ELR (cell line): ENCODE data around the gene CNNM3.
A peak's percentile ranks its signal among the peaks of the same experiment; 100 is the strongest.
"Not testable (repeated sequence)": the region's sequence is repeated elsewhere in the genome, so short reads cannot be mapped to it uniquely, and the experiment has no call there.

Source experiments
- DNase-seq: peaks from one replicate; pipeline ENCODE4 v3.0.0-alpha.2; 2015; ENCODE audit warnings: low read depth

CNNM3 gene

DNA sequence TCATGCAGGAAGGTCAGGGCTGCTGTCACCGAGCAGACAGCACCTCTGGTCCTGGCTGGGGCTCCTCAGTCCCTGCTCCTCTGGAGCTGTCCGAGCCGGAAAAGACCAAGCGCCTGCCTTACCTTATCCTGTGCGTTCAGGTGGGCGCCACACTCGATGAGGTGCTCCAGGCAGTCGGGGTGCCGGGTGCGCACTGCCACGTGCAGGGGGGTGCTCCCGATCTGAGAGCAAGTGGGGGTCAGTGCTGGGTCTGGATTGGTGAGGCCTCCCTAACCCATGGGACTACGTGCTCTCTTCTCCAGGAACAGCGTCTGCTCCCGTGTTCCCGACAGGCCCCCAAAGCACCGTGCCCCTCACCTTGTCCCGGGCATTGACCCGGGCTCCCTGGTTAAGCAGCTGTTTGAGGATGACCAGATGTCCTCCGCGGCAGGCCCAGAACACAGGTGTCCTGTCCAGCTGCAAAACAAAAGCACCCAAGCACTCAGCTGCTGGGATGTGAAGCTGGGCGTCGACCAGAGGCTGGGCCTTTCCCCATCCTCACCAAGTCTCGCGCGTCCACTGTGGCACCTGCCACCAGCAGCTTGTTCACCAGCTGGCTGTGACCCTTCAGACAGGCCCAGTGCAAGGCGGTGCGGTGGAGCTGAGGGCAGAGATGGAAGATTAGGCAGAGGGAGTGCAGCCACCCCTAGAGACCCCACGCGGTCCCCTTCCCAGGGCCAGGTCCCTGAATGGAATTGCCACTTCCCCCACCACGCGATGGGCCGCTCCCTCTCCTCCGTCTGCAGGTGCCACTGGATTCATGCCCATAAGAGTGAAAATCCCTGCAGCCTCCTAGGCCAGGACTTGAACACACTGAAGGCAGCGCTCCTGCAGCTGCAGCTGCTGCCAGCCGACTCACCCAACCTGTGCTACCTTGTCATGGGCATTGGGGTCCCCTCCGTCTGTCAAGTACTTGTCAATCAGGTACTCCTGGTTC lies 24.1 kb downstream of the CNNM3 start:
- DNase-seq = no peak

DNA sequence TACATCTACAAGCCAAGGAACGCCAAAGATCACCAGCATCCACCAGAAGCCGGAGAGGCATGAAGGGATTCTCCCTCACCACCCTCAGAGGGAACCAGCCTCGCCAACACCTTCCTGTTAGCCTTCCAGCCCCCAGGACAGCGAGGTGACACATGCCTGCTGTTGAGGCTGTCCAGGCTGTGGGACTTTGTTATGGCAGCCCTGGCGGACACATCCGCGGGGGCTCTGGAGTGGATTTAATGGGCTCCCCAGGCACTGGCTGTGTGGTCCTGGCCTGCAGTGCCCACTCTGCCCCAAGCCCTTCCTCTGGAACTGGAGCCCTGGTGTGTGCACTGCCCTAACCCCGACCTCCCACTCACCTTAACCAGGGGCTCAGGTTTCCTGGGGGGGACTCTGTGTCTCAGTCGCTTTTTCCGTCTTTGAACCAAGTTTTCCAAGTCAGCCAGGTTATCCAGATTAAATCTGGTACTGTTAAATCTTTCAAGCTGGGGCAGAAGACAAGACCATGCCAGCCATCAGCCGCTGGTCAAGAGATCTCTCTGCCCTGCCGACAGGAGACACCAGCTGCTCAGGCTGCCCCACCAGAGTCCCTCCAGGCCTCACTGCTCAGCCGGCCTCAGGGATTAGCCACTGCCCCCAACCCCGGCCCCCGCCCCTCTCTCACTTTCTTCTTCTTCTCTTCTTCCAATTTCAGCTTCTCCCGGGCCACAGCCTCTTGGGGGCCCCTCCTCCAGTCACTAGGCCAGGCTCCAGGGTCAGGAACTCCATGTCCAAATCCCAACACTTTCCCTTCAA lies 25.8 kb downstream of the CNNM3 start:
- no peak for DNase-seq

DNA sequence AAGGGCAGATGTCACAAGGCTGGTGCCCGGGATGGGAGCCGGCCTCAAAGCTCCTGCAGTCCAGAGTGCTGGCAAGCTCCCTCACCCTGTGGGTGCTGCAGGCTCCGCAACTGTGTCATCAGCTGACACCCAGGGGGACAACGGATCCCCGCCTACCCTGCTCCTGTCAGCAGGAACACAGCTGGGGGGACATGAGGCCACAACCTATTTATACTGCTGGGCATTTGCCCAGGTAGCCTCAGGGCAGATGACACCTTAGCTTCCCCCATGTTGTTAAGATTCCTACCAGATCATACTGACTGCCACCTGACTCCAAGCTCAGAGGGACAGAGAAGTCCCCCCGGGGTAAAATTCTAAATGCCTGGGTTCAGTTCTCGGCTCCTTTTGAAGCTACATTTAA lies 26.5 kb downstream of the CNNM3 start:
- DNase-seq = no peak

DNA sequence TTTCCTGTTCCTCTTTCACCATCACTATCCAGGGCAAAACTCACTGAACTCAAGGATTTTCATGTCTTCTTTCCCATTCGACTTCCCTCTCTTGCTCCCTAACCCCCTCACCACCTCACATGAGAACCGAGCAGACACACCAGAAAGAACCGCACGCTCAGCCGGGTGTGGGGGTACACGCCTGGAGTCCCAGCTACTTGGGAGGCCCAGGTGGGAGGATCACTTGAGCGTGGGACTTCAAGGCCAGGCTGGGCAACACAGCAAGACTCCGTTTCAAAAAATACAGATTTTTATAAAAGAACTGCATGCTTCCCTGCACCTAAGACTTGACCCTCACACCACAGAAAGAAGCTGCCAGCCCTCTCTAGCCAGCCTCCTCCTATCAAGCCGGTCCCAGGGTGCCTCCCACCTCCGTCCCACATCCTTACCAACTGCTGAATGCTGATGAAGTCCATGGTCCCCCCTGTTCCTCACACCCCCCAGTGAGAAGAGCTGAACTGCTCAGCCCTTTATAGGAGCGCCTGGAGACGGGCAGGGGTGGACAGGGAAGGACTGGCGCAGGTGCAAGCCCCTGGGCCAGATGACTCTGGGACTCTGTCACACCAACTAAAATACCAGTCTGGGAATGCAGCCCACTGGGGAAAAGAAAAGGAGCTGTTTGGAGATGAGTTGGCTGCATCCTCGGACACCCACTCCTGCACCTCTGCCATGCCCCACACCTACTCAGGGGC lies 27.6 kb downstream of the CNNM3 start, which contains the start of gene ANKRD23:
Gene ANKRD23 (minus strand): TSS at position 484 of the 731 bp plus-strand sequence. CDS start 29 bp downstream, at position 455.
- DNase-seq = no peak

DNA sequence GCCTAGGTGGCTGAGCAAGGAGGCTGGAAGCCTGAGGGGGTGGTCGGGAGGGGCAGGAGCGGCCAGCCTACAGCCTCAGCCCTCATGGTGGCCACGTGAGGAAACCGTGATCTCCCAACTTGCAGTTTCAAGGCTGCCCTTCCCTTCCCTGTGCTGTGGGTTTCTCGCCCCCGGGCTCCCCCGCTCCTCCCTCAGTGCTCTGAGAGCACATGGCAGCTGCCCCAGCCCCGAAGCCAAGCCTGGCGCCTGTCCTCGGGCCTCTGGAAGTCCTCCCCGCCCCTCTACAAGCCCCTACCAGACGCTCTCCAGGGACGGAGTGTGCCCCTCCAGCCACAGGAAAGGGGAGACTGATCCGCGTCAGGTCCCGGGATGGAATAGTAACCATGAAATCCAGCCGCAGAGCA lies 28.3 kb downstream of the CNNM3 start:
- DNase-seq = no peak

DNA sequence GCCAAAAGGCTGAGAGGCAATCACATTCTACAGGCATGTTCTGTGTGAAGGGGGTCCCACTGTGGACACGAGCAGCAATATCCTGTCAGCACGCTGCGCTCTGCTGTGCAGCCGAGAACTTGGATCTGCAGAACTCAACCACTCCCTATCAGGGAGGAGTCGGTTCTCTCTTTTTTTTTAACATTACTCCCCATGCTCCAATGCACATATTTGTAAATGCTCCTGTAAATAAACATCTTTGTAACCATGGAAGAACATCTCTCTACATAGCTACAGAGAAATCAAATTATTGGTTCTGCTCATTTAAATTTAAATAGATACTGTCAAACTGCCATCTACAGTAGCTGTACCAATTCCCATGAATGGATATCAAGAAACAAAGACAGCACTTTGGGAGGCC lies 30.8 kb downstream of the CNNM3 start:
- no peak for DNase-seq

DNA sequence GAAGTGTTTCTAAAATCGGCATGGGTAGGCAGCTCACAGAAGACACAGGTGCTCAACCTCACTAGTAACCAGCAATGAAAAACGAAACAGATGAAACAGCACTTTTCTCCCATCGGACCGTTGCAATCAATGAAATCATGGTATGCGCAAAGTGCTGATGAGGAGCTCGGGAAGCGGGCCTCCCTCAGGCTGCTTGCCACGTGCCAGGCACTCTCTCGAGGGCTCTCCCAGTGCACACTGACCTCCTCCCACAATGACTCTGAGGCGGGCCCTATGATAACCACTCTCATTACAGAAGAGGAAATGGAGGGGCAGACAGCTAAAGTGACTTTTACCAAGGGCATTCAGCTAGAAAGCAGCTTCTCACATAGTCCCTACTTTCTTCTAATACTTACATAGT lies 31.5 kb downstream of the CNNM3 start:
- DNase-seq = no peak

DNA sequence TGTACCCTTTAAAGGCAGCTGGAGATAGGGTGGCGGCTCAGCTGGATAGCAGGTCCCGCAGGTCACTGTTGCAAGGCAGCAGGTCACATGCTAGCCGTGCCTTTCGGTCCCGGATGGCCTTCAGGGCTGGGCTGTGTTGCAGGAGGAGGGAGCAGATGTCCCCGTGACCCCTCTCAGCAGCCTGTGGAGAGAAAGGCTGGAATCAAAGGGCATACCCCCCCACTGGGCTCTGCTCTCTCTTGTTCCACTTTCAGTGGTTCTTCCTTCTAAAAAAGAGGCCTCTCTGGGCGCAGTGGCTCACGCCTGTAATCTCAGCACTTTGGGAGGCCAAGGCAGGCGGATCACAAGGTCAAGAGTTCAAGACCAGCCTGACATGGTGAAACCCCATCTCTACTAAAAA lies 32.2 kb downstream of the CNNM3 start:
- no peak for DNase-seq

DNA sequence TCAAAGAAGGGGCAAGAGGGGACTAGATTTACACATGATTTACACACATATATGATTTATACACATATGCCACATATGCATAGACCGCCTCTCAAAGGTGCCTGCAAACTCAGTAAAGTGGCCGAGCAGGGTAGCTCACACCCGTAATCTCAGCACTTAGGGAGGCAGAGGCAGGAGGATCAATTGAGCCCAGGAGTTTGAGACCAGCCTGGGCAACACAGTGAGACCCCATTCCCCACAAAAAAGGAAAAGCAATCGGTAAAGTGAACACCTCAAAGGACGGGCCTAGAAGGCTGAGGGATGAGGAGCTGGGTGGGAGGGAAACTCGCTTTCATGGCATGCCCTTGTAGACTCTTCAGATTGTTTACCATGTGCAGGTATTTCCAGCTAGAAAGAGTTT lies 36.6 kb downstream of the CNNM3 start:
- DNase-seq = no peak

DNA sequence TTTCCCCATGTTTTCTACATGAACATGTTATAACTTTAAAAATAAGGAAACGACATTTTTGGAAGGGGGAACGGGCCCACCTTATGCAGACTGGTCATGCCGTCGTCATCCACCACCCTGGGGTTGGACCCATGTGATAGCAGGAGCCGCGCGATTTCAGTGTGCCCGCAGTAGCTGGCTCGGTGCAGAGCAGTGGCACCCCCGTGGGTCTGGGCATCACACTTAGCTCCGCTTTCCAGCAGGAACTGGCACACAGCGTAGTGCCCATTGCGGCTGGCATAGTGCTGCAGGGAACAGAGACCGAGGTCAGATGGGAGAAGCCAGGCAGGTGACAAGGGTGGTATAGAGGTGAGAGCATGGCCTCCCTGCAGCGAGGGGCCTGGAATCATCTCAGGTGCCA lies 37.3 kb downstream of the CNNM3 start:
- DNase-seq = no peak

DNA sequence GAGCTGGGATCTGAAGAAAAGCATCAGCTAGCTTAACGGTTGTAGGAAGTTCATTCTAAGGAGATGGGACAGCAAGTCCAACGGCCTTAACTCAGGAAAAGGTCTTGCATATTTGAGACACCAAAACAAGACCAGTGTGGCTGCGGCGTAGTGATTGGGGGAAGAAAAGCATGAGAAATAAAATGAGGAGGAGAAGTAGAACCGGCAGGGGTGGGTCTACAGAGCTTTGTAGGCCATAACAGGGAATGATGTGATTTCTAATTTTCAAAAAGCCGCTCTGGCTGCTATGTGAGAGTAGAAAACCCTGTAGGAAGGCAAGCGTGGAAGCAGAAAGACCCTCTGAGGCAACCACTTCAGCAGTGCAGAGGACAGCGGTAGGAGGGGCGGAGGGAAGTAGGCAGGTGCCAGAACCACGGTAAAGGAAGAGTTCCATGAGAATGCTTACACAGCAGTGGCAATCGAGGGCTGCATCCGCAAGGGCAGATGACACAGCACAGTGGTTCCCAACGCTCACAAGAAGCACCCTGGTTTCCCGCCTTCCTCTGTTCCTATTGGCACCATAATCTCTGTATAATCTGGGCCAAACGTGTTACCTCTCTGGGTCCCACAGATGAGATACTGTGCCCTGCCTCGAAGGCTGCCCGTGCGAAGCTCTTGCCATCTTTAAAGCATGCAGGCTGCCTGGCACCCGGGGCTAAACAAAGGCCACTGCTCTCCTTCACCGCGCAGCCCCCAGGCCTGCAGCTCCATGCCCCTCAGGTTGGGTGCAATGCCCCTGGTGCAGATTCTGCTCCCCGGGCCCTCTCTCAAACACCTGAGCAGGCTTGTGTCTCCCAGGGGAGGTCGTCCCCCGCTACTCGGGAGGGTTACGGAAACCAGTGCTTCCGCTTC lies 41.0 kb downstream of the CNNM3 start:
- DNase-seq = peak; percentile 68

DNA sequence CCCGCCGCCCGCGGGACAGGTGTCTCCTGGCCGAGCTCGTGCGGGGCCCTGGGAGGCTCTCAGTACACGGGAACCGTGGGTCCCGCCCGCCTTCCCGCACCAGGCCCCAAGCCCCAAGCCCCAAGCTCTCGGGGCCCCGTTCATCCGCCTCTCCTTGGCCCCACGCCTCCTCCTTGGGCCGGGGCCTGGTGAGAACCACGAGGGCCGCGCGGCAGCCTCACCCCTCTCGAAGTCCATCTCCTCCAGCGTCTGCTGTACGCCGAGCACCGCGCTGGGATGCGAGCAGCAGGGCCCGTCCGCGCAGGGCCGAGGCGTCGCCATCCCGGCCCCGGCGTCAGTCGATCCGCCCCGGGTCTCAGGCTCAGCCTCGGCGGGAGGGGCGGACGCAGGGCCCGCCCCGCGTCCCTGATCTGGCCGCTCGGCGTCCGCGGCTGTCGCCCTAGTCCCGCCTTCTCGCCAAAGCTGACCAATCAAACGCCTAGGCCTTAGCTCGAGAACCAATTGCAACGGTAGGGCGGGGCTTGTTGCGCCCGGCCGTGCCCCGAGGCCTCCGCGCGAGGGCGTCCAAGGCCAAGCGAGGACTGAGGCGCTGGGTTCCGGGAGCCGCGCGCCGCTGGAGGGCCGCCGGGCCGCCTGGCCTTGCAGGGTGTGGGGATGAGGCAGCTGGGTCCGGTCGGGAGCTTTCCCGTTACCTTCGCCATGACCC lies 41.8 kb downstream of the CNNM3 start, which contains the start of gene ANKRD39:
Gene ANKRD39 (minus strand): TSS at position 350 of the 706 bp plus-strand sequence. CDS start 29 bp downstream, at position 321.
- DNase-seq = peak; percentile 97

DNA sequence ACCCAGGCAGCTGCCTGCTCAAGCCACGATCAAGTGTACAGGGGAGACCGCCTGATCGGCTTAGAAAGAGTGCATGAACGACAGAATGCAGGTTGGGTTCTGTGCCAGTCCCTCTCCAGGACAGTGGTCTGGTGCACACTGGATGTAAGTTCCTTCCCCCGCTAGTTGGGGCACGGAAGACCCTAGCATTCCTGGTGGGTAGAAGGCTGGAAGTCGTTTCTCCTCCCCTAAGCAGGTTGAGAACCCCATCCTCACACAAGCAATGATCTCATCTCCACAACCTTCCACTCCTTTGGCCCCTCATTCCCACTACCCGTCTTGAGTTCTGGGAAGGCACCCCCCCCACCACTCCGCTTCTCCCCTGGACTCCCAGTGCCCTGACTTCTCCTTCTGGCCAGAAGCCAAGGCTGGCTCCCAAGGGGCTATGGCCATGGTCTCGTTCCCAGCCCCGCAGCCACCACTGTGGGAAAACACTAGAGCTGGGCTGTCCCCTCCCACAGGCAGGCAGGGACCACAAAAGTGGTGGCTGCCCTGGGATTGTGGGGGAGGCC lies 43.1 kb downstream of the CNNM3 start:
- no peak for DNase-seq

DNA sequence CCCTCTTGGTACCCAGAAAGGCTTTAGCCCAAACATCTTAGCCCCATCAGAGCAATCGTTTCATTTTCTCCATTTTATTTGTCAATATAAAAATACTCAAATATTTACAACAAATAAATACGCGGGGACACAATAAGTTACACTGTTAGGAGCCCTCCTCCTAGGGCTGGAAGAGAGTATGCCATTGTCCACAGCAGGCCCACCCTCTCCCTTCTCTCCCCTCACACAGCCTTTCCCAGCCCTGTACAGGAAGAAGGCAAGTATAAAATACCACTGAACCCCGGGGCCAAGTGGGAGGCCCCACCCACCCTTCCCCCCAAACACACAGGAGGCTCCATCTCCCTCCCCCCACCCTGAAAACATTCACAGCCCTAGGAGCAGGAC lies 43.6 kb downstream of the CNNM3 start:
- no peak for DNase-seq

DNA sequence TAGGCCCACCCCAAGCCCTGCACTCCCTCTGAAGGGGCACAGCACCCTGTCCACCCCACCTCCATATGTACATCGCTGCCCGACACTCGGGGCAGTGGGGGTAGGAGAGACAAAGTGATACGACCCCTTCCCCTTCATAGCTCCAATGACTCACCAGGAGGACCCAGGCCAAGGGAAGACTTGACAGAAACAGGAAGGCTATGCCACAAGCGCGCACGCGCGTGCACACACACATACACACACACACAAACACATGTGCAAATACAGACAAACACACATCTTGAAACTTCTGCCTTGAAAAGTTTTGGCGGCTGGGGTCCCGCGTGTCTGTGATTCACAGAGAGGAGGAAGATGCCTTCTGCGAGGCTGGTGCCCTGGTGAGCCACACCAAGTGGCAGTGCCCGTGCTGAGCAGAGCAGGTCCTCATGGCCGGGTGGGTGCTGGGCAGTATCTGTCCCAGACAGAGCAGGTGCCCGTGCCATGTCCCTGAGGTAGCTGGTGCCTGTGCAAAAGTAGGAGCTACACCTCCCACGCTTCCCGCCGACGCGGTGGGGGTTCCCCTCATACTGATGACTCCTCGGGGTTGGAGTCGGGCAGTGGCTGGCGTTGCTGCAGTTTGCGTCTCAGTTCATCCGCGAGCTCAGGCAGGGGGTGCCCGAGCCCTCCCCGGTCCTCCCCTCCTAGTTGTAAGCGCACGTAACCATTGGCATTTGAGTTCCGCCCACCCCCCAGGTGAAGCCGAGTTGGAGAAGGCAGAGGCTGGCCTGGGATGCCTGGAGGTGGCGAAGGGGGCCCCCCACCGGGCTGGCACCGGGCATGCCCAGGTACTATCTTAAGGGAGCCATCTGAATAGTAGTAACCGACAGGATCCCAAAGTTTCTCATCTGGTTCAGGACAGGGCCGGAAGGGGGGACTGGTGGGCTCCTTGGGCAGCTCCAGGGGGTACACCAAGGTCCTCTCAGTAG lies 44.3 kb downstream of the CNNM3 start:
- DNase-seq = no peak

DNA sequence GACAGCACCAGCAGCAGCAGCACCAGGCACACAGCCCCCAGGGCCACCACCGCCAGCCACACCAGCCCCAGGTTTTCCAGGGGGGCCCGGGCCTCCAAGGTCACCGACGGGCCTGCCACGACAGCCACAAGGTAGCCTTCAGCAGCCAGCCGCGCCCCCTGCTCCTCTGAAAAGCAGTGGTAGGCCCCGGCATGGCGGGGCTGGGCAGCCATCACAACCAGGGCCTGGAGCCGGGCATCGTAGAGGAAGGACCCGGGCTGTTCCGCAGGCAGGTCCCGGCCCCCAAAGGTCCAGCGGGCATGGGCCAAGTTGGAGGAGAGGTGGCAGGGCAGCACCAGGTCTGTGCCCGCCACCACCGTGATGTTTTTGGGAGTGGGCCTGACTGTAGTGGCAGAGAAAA lies 45.0 kb downstream of the CNNM3 start:
- no peak for DNase-seq

DNA sequence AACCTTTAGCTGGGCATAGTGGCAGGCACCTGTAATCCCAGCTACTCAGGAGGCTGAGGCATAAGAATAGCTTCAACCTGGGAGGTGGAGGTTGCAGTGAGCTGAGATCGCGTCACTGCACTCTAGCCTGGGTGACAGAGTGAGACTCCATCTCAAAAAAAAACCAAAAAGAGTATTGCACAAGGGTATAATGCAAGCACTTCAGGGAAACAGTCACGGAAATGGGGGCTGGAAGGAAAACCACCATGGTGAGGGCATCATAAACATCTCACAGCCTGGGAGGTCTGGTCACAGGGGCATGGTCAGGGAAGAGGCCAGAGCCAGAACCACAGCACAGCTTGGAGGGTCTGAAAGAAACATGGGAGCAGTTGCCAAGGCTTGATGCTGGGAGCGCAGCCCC lies 47.0 kb downstream of the CNNM3 start:
- not testable (repeated sequence) for DNase-seq

DNA sequence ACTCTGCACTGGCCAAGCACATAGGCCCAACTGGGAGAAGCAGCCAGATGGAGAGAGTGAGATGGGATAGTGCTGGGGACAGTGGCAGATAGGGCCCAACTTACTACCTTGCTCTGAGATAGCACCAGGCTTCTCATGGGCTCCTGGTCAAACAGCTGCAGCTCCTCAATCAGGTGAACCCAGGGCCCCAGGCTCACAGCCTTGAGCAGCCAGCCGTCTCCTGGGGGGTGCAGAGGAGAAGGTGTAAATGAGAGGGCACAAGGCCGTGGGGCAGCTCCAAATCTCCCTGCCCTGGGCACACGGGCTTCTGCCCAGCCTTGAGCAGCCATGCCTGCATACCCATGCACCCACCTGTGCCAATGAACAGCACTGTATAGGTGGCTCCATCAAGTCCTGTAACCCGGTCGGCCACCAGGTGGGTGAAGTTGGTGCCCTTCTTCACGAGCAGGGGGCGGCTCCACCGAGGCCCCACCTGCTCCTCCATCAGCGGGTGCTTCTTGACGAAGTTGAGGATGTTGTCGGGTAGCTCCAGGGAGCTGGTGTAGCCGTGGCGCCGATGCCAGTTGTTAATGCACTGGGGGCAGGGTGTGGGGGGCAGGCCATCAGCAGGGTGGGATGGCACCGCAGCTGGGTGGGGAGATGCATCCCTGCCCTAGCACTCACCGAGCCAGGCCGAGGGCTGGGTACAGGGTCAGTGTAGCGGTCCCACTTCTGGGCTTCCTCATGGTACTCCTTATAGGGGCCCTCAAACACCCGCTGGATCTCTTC lies 47.7 kb downstream of the CNNM3 start:
- no peak for DNase-seq
